ENCODE data around the gene SLCO1B1. TPM values are rescaled to one million over a fixed set of nuclear protein-coding genes. Genes with fewer than 3 reads are reported as not detected.
"Not testable (repeated sequence)": the region's sequence is repeated elsewhere in the genome, so short reads cannot be mapped to it uniquely, and the experiment has no call there.

SLCO1B1 gene
- total RNA-seq, result not detected

DNA sequence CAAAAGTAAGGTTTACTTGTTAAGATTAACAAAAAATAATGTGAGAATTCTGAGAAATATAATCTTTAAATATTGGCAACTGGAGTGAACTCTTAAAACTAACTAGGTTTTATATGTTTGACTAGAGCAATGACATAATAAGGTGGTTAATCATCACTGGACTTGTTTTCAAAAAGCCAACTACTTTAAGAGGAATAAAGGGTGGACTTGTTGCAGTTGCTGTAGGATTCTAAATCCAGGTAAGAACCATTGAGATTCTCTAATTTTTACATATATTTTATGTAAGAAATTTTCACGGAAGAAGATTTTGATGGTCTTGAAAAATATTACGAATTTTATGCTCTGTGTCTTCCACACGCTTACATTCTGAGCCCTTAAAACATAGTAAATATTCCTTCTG lies at the start of gene SLCO1B1:
SLCO1B1 (plus strand) TSS at position 197 of the 400 bp plus-strand sequence. CDS start 10,381 bp downstream, outside the sequence.
- Histone ChIP-seq H3K27ac (no peak within 1 kb of the TSS), H3K27me3 (no peaks in the 10 kb centered on the region)

DNA sequence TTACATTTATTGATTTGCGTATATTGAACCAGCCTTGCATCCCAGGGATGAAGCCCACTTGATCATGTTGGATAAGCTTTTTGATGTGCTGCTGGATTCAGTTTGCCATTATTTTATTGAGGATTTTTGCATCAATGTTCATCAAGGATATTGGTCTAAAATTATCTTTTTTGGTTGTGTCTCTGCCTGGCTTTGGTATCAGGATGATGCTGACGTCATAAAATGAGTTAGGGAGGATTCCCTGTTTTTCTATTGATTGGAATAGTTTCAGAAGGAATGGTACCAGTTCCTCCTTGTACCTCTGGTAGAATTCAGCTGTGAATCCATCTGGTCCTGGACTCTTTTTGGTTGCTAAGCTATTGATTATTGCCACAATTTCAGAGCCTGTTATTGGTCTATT lies 46.2 kb upstream of the SLCO1B1 start:
- H3K27ac ChIP-seq; intact Hi-C loops (cut with DNase I); H3K4me1 ChIP-seq; H3K27me3 ChIP-seq; H3K9me3 ChIP-seq; H3K4me3 ChIP-seq; H3K36me3 ChIP-seq; DNase-seq (ENCODE audit: low spot score in 2 of 2): not testable (repeated sequence)

More for the DNA sequence above, at the start of gene SLCO1B1:
- Histone ChIP-seq H3K9me3 (no peaks in the 10 kb centered on the region), H3K4me3 (no peak within 1 kb of the TSS), H3K4me1 (no peaks in the 10 kb centered on the region), H3K36me3 (no peaks in the 10 kb centered on the region)
- TF ChIP-seq, protein P1, sequence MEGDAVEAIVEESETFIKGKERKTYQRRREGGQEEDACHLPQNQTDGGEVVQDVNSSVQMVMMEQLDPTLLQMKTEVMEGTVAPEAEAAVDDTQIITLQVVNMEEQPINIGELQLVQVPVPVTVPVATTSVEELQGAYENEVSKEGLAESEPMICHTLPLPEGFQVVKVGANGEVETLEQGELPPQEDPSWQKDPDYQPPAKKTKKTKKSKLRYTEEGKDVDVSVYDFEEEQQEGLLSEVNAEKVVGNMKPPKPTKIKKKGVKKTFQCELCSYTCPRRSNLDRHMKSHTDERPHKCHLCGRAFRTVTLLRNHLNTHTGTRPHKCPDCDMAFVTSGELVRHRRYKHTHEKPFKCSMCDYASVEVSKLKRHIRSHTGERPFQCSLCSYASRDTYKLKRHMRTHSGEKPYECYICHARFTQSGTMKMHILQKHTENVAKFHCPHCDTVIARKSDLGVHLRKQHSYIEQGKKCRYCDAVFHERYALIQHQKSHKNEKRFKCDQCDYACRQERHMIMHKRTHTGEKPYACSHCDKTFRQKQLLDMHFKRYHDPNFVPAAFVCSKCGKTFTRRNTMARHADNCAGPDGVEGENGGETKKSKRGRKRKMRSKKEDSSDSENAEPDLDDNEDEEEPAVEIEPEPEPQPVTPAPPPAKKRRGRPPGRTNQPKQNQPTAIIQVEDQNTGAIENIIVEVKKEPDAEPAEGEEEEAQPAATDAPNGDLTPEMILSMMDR (IDR thresholded peaks at IDR 0.05), result no peak
- intact Hi-C loops (cut with DNase I), result no loop called here
- DNase-seq (ENCODE audit: low spot score in 2 of 2), result no peak

GRCh38 chr12:21111732-21112131 lies 19.3 kb upstream of the SLCO1B1 start:
- intact Hi-C loops (cut with DNase I), result no loop called here
- H3K36me3 ChIP-seq, result no peaks in the 10 kb centered on the region
- H3K4me3 ChIP-seq, result no peak overlapping the region
- no peaks in the 10 kb centered on the region for H3K27me3 ChIP-seq
- DNase-seq (ENCODE audit: low spot score in 2 of 2), result no peak
- TF ChIP-seq, protein P1 (IDR thresholded peaks at IDR 0.05), result no peak
- H3K9me3 ChIP-seq, result no peaks in the 10 kb centered on the region
- H3K27ac ChIP-seq, result no peak overlapping the region
- H3K4me1 ChIP-seq, result no peaks in the 10 kb centered on the region

- TF ChIP-seq, protein P1 (IDR thresholded peaks at IDR 0.05), result no peak
- no peak for DNase-seq (ENCODE audit: low spot score in 2 of 2)
- intact Hi-C loops (cut with DNase I), result no loop called here
Observed at GRCh38 chr12:21113266-21113665, 17.7 kb upstream of the SLCO1B1 start.

GRCh38 chr12:21117995-21118394 lies 13.0 kb upstream of the SLCO1B1 start:
- H3K4me1 ChIP-seq, result no peaks in the 10 kb centered on the region
- intact Hi-C loops (cut with DNase I), result no loop called here
- no peak overlapping the region for H3K4me3 ChIP-seq
- peaks cover 0 to 7% of the 10 kb centered on the region in 2 donors for H3K9me3 ChIP-seq
- H3K36me3 ChIP-seq, result no peaks in the 10 kb centered on the region
- TF ChIP-seq, protein P1 (IDR thresholded peaks at IDR 0.05), result no peak
- DNase-seq (ENCODE audit: low spot score in 2 of 2), result no peak
- no peaks in the 10 kb centered on the region for H3K27me3 ChIP-seq
- no peak overlapping the region for H3K27ac ChIP-seq

More at GRCh38 chr12:21113266-21113665, 17.7 kb upstream of the SLCO1B1 start:
- H3K4me1 ChIP-seq, result no peaks in the 10 kb centered on the region
- H3K4me3 ChIP-seq, result no peak overlapping the region
- H3K9me3 ChIP-seq, result peaks cover 0 to 7% of the 10 kb centered on the region in 2 donors
- H3K27ac ChIP-seq, result no peak overlapping the region
- no peaks in the 10 kb centered on the region for H3K36me3 ChIP-seq
- no peaks in the 10 kb centered on the region for H3K27me3 ChIP-seq

DNA sequence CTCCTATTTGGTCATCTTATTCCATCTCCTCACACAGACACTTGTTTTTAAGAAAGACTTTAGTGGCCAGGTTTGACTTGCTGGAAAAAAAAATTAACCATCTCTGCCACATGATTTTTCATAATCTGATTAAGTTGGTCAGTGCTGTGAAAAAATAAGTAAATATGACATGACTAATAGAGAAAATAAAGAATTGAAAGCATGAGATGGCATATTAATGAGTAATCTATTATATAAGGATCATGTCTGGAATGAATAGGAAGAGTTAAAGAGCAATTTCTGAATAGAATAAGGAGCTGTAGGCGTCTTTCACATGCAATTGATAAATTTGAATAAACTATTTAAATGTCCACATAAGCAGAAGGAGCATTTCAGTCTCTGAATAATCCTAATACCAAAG lies 12.2 kb upstream of the SLCO1B1 start:
- Histone ChIP-seq H3K27ac (no peak overlapping the region), H3K36me3 (no peaks in the 10 kb centered on the region), H3K4me1 (no peaks in the 10 kb centered on the region), H3K27me3 (no peaks in the 10 kb centered on the region), H3K4me3 (no peak overlapping the region), H3K9me3 (peaks cover 0 to 7% of the 10 kb centered on the region in 2 donors)
- DNase-seq (ENCODE audit: low spot score in 2 of 2), result no peak
- TF ChIP-seq, protein P1 (IDR thresholded peaks at IDR 0.05), result no peak
- intact Hi-C loops (cut with DNase I), result no loop called here
